ENCODE data around the gene MTHFD1L. TPM values are rescaled to one million over a fixed set of nuclear protein-coding genes. Genes with fewer than 3 reads are reported as not detected.

Gene MTHFD1L
- total RNA-seq, 1 donor from 2014 or later: 32.5 TPM

DNA sequence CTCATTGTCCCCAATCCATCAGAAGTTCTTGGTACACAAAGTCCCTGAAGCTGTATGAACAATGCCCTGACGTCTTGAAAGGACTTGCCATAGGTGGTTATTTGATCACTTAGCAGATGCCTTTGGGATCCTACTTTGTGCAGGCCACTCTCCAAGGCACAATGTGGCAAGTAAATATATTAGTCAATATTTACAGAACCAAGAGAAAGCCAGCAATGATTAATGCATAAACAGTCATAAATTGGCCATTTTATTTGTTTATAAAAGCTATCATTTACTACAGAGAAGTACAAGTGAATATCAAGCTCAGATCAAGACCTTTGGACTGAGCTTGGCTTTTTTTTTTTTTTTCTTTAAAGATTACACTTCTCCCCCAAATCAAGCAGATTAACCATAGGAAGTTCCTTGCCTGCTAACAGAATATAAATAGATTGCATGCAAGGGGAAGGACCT, 161.8 kb downstream of the MTHFD1L start:
- no peak overlapping the region for H3K27ac Mint-ChIP-seq
- no peaks in the 10 kb centered on the region for H3K27me3 ChIP-seq

DNA sequence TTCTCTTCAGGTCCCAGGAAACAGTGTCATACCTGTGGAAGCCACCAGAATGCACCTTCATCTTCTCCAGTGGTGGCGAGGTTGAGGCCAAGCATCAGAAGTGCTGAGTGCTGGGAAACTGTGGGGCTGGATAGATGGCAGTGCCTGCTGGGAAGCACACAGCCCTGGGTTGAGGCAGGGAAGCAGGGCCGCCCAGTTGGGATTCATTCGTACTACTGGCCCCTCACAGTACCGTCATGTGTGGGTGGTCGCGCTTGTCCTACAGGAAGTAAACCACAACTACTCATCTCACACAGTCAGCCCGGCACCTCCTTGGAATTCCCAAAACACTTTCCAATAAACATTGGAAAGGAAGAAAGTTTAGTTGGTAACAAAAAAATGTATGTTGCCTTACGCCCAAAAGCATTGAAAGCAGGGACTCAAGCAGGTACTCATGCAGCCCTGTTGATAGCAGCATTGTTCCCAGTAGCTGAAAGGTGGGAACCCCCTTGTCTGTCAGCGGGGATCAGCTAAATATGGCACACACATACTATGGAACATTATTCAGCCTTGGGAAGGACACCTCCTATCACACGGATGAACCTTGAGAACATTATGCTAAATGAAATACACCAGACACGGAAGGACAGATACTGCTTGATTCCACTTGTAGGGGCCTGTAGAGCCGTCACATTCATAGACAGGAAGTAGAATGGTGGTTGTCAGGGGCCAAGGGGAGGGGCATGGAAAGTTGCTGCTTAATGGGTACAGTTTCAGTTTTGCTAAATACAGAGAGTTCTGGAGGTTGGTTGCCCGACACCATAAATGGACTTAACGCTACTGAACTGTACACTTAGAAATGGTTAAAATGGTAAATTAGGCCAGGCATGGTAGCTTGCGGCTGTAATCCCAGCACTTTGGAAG, 162.7 kb downstream of the MTHFD1L start:
- no peaks in the 10 kb centered on the region for H4K20me1 ChIP-seq (ENCODE audit: low read depth)
- H3K36me3 ChIP-seq: no peaks in the 10 kb centered on the region
- Mint-ChIP-seq H3K4me1 (peaks cover 17% of the 10 kb centered on the region), H3K4me3 (no peak overlapping the region), H3K27me3 (ENCODE audit: insufficient read depth, low read depth) (peaks cover 6% of the 10 kb centered on the region), H3K27ac (no peak overlapping the region), H3K9me3 (peaks cover 11% of the 10 kb centered on the region), H3K36me3 (peaks cover 39% of the 10 kb centered on the region)
- H2AFZ ChIP-seq (replicated peaks): no peak overlapping the region
- no peaks in the 10 kb centered on the region for H3K9me3 ChIP-seq (ENCODE audit: low read depth)
- TF ChIP-seq, protein P1, sequence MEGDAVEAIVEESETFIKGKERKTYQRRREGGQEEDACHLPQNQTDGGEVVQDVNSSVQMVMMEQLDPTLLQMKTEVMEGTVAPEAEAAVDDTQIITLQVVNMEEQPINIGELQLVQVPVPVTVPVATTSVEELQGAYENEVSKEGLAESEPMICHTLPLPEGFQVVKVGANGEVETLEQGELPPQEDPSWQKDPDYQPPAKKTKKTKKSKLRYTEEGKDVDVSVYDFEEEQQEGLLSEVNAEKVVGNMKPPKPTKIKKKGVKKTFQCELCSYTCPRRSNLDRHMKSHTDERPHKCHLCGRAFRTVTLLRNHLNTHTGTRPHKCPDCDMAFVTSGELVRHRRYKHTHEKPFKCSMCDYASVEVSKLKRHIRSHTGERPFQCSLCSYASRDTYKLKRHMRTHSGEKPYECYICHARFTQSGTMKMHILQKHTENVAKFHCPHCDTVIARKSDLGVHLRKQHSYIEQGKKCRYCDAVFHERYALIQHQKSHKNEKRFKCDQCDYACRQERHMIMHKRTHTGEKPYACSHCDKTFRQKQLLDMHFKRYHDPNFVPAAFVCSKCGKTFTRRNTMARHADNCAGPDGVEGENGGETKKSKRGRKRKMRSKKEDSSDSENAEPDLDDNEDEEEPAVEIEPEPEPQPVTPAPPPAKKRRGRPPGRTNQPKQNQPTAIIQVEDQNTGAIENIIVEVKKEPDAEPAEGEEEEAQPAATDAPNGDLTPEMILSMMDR (IDR thresholded peaks at IDR 0.05): no peak
- no peak for TF ChIP-seq EZH2phosphoT487 (IDR thresholded peaks at IDR 0.05)
- TF ChIP-seq EZH2 (IDR thresholded peaks at IDR 0.05): no peak
- H3K27ac ChIP-seq: no peak overlapping the region
- H3K4me1 ChIP-seq: no peaks in the 10 kb centered on the region
- H3K27me3 ChIP-seq: no peaks in the 10 kb centered on the region
- no peak for DNase-seq (ENCODE audit: low spot score)
- H3K4me3 ChIP-seq: no peak overlapping the region
- H3F3A ChIP-seq (ENCODE audit: low read depth): no peaks in the 10 kb centered on the region
- no peak overlapping the region for H3K4me2 ChIP-seq
- H3K79me2 ChIP-seq (ENCODE audit: low read depth): no peaks in the 10 kb centered on the region
- H3K9ac ChIP-seq: no peak overlapping the region

More for the DNA sequence above, 161.8 kb downstream of the MTHFD1L start:
- H3K9ac ChIP-seq: no peak overlapping the region
- DNase-seq (ENCODE audit: low spot score): no peak
- no peak overlapping the region for H2AFZ ChIP-seq (replicated peaks)
- H3K4me1 ChIP-seq: peaks cover 3% of the 10 kb centered on the region
- peaks cover 20% of the 10 kb centered on the region for H3K4me1 Mint-ChIP-seq
- H3K79me2 ChIP-seq (ENCODE audit: low read depth): no peaks in the 10 kb centered on the region
- no peak overlapping the region for H3K4me2 ChIP-seq
- H3K9me3 Mint-ChIP-seq: peaks cover 11% of the 10 kb centered on the region
- TF ChIP-seq EZH2phosphoT487 (IDR thresholded peaks at IDR 0.05) (no peak), EZH2 (IDR thresholded peaks at IDR 0.05) (no peak)
- TF ChIP-seq, protein P1 (IDR thresholded peaks at IDR 0.05): no peak
- no peak overlapping the region for H3K4me3 ChIP-seq
- H3K9me3 ChIP-seq (ENCODE audit: low read depth): no peaks in the 10 kb centered on the region
- no peak overlapping the region for H3K4me3 Mint-ChIP-seq
- no peaks in the 10 kb centered on the region for H4K20me1 ChIP-seq (ENCODE audit: low read depth)
- no peaks in the 10 kb centered on the region for H3F3A ChIP-seq (ENCODE audit: low read depth)
- no peak overlapping the region for H3K27ac ChIP-seq
- peaks cover 6% of the 10 kb centered on the region for H3K27me3 Mint-ChIP-seq (ENCODE audit: insufficient read depth, low read depth)
- H3K36me3 Mint-ChIP-seq: peaks cover 32% of the 10 kb centered on the region
- H3K36me3 ChIP-seq: no peaks in the 10 kb centered on the region

DNA sequence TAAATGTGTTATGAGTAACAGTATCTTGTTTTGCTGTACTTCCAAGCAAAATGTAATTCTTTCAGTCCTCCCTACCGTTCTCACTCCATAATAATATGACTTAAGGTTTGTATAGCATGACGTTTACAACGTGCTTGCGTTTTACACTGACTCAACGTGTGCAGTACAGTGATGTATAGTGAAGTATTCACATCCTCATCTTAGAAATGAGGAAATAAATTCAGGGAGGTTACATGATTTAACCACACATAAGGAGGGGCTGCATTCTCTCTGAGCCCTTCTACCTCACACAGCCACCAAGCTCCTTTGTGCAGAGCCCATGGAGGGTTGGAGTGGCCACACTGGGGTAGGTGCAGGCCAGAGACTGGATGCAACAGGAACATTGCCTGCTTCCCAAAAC, 164.5 kb downstream of the MTHFD1L start:
- peaks cover 13% of the 10 kb centered on the region for H3K9me3 Mint-ChIP-seq
- no peak overlapping the region for H3K4me3 ChIP-seq
- H2AFZ ChIP-seq (replicated peaks): no peak overlapping the region
- H3K79me2 ChIP-seq (ENCODE audit: low read depth): no peaks in the 10 kb centered on the region
- DNase-seq (ENCODE audit: low spot score): no peak
- no peak overlapping the region for H3K4me2 ChIP-seq
- H3K9ac ChIP-seq: no peak overlapping the region
- no peaks in the 10 kb centered on the region for H3F3A ChIP-seq (ENCODE audit: low read depth)
- peaks cover 24% of the 10 kb centered on the region for H3K4me1 Mint-ChIP-seq
- H3K4me1 ChIP-seq: peaks cover 6% of the 10 kb centered on the region
- TF ChIP-seq EZH2phosphoT487 (IDR thresholded peaks at IDR 0.05) (no peak), EZH2 (IDR thresholded peaks at IDR 0.05) (no peak)
- TF ChIP-seq, protein P1 (IDR thresholded peaks at IDR 0.05): no peak
- no peaks in the 10 kb centered on the region for H3K27me3 ChIP-seq
- H3K27ac ChIP-seq: no peak overlapping the region
- no peak overlapping the region for H3K4me3 Mint-ChIP-seq
- peak overlapping the region; percentile 6 for H3K27ac Mint-ChIP-seq
- H4K20me1 ChIP-seq (ENCODE audit: low read depth): no peaks in the 10 kb centered on the region
- H3K36me3 Mint-ChIP-seq: peaks cover 34% of the 10 kb centered on the region
- no peaks in the 10 kb centered on the region for H3K9me3 ChIP-seq (ENCODE audit: low read depth)
- H3K27me3 Mint-ChIP-seq (ENCODE audit: insufficient read depth, low read depth): peaks cover 7% of the 10 kb centered on the region
- H3K36me3 ChIP-seq: no peaks in the 10 kb centered on the region
